Gastroesophageal sphincter (tissue), 4 donors: ENCODE results near the gene ARHGEF38. TPM values are rescaled to one million over a fixed set of nuclear protein-coding genes. Genes with fewer than 3 reads are reported as not detected.

Experiments used
- ATAC-seq: fragments of 150-250 bp; one replicate; pipeline ENCODE4 v1.9.1; 2016; ENCODE audit warnings: mild to moderate bottlenecking, moderate library complexity
- H3K27ac ChIP-seq, 4 donors: fragments of 200-600 bp; sonication (generic) in 3 of 4; 1 replicate in 3 of 4; 2 replicates in 1 of 4; pipeline ENCODE4 v1.5.1; 2016 to 2019
- H3K27me3 ChIP-seq: fragments of 200-600 bp; sonication (generic); one replicate; pipeline ENCODE4 v1.5.1; 2019
- H3K36me3 ChIP-seq, 2 donors: fragments of 200-600 bp; sonication (generic); one replicate each; pipeline ENCODE4 v1.5.1; 2019; ENCODE audit warnings: control low read depth in 1 of 2
- H3K4me1 ChIP-seq, 3 donors: fragments of 200-600 bp; sonication (generic); 1 replicate in 2 of 3; 2 replicates in 1 of 3; pipeline ENCODE4 v1.5.1; 2016 to 2019; ENCODE audit warnings: control low read depth in 2 of 3
- H3K4me3 ChIP-seq, 2 donors: fragments of 200-600 bp; sonication (generic); one replicate each; pipeline ENCODE4 v1.5.1; 2019; ENCODE audit warnings: mild to moderate bottlenecking in 1 of 2, moderate library complexity in 1 of 2
- H3K9me3 ChIP-seq, 3 donors: fragments of 200-600 bp; sonication (generic); one replicate each; pipeline ENCODE4 v1.5.1; 2017 to 2019; ENCODE audit warnings: control low read depth in 2 of 3
- EP300 ChIP-seq: sonication (generic); formaldehyde crosslinking; IDR thresholded peaks from one replicate; pipeline ENCODE4 v1.6.1; 2017; ENCODE audit warnings: antibody characterized with exemption, mild to moderate bottlenecking
- POLR2A ChIP-seq, 2 donors: fragments of 450-650 bp; IDR thresholded peaks; one replicate each; pipeline ENCODE4 v1.6.1; 2017; ENCODE audit warnings: antibody characterized with exemption in 2 of 2, mild to moderate bottlenecking in 2 of 2, moderate library complexity in 1 of 2
- POLR2AphosphoS5 ChIP-seq: sonication (generic); formaldehyde crosslinking; IDR thresholded peaks from one replicate; pipeline ENCODE4 v1.6.1; 2017; ENCODE audit warnings: antibody characterized with exemption
- WGBS, 2 donors: methylation state at CpG; one replicate each; pipeline ENCODE4 v1.1.5; 2018; ENCODE audit warnings: low coverage in 1 of 2; 5-methylcytosine and 5-hydroxymethylcytosine counted together
- total RNA-seq, 4 donors: library from RNA; depleted of rRNA; stranded (reverse); fragments of >200 nt; gene quantifications; one replicate each; pipeline ENCODE4 v1.1.0, GENCODE V29; 2016
- TF ChIP-seq, protein P1 (sequence below), 4 experiments: fragments of 200-600 bp in 2 of 4; fragments of 450-650 bp in 2 of 4; sonication (generic) in 1 of 4; IDR thresholded peaks; one replicate each; pipeline ENCODE4 v1.5.1; 2017 to 2019; ENCODE audit warnings: antibody characterized with exemption in 4 of 4, mild to moderate bottlenecking in 2 of 4, moderate library complexity in 2 of 4

ARHGEF38 gene
- total RNA-seq, 4 donors from 2014 or later = 0.25 TPM; not detected in 3

DNA sequence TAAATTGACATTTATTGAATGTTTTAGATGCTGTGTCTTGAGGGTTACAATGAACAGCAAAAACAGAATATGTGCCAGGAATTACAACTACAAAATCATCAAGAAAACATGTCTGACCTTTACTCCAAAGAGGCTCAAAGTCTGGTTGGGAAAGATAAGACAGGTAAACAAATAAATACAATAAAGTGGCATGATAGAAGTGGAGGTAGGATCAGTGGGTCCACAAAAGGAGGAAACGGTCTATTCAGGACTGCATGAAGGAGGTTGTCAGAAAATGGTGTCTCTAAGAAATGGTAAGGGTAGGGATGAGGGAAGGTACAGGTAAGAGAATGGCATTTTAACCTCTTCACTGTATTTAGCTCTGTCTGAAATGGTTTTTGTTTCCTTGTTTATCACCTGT lies 3.8 kb downstream of the ARHGEF38 start:
- Histone ChIP-seq H3K36me3 (no peaks in the 10 kb centered on the region), H3K27ac (no peak overlapping the region), H3K9me3 (no peaks in the 10 kb centered on the region), H3K4me3 (no peak overlapping the region), H3K27me3 (no peaks in the 10 kb centered on the region), H3K4me1 (no peaks in the 10 kb centered on the region)
- TF ChIP-seq EP300 = no peak
- ATAC-seq = no peak
- WGBS, 2 donors = 62% methylated on average over 1 of the region's 1 CpG; no CpG with 5 or more reads in 1 of the 2 donors

DNA sequence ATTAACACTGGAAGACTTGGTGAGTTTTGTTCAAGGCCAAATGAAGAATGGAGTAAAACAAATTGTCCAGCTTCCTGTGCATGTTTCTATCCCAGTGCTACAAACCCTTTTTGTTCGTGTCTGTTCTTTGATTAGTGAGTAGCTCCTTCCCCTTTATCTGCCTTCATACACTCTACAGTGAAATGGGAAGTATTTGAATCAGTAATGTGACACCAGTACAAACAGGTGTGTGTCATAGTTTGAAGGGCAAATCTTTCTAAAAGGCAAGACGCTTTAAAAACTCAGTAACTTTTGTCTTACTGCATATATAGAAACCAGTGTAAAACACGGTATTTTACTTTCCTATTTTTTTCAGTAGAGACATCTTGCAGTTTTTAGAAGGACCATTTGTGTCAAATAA lies 5.9 kb downstream of the ARHGEF38 start:
- Histone ChIP-seq H3K9me3 (no peaks in the 10 kb centered on the region), H3K4me3 (no peak overlapping the region), H3K27me3 (no peaks in the 10 kb centered on the region), H3K27ac (no peak overlapping the region), H3K36me3 (no peaks in the 10 kb centered on the region), H3K4me1 (no peaks in the 10 kb centered on the region)
- TF ChIP-seq, protein P1, sequence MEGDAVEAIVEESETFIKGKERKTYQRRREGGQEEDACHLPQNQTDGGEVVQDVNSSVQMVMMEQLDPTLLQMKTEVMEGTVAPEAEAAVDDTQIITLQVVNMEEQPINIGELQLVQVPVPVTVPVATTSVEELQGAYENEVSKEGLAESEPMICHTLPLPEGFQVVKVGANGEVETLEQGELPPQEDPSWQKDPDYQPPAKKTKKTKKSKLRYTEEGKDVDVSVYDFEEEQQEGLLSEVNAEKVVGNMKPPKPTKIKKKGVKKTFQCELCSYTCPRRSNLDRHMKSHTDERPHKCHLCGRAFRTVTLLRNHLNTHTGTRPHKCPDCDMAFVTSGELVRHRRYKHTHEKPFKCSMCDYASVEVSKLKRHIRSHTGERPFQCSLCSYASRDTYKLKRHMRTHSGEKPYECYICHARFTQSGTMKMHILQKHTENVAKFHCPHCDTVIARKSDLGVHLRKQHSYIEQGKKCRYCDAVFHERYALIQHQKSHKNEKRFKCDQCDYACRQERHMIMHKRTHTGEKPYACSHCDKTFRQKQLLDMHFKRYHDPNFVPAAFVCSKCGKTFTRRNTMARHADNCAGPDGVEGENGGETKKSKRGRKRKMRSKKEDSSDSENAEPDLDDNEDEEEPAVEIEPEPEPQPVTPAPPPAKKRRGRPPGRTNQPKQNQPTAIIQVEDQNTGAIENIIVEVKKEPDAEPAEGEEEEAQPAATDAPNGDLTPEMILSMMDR (IDR thresholded peaks at IDR 0.05) = no peak
- TF ChIP-seq EP300 (no peak), POLR2A (IDR thresholded peaks at IDR 0.05) (no peak), POLR2AphosphoS5 (no peak)
- WGBS, 2 donors = 49 to 58% methylated on average over 3 of the region's 3 CpGs
- ATAC-seq = no peak

DNA sequence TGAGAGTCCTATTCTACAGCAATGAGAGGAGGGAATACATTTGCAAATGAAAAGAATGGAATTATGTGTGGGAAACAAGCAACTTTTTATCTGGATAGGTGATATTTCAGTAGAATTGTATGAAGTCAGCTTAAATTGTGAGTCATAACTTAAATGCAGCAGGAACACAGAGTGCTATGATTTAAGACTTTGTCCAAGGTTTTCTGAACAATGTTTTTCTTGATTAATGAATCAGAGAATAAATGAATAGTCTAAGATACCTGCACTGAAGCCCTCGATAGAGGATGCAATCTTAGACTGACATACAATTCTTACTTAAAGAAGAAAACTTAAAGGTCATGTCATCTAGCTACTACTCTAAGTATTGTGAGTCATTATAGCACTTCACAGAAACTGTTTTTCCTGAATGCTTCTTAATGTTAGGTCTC lies 8.0 kb downstream of the ARHGEF38 start:
- no peaks in the 10 kb centered on the region for H3K27me3 ChIP-seq
- no peak overlapping the region for H3K4me3 ChIP-seq
- no peak overlapping the region for H3K27ac ChIP-seq
- H3K9me3 ChIP-seq = no peaks in the 10 kb centered on the region
- no peaks in the 10 kb centered on the region for H3K36me3 ChIP-seq
- WGBS, 2 donors = 31 to 75% methylated on average over 1 of the region's 1 CpG
- ATAC-seq = no peak
- H3K4me1 ChIP-seq = no peaks in the 10 kb centered on the region
- no peak for TF ChIP-seq POLR2A (IDR thresholded peaks at IDR 0.05)
- no peak for TF ChIP-seq EP300
- TF ChIP-seq, protein P1 (IDR thresholded peaks at IDR 0.05) = no peak
- no peak for TF ChIP-seq POLR2AphosphoS5

DNA sequence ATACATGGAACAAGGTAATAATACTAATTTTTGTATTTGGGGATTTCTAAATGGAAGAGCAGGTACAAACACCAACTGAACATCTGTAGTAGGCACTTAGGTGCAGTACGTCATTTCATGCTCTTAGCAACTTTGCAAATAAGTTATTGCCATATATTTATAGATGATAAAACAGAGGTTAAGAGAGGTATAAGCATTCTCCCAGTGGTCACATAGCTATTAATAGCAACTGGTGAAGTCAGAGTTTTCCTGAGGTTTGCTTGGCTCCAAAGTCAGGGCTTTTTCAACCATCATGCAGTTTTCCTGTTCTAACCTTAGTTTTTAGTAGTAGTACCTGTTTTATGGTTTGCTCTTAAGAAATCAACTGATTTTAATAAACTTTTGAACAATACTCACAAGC lies 10.9 kb downstream of the ARHGEF38 start:
- TF ChIP-seq EP300 (no peak), POLR2A (IDR thresholded peaks at IDR 0.05) (no peak), POLR2AphosphoS5 (no peak)
- TF ChIP-seq, protein P1 (IDR thresholded peaks at IDR 0.05) = no peak
- Histone ChIP-seq H3K27me3 (no peaks in the 10 kb centered on the region), H3K4me1 (no peaks in the 10 kb centered on the region), H3K4me3 (no peak overlapping the region), H3K36me3 (no peaks in the 10 kb centered on the region), H3K9me3 (no peaks in the 10 kb centered on the region), H3K27ac (no peak overlapping the region)
- WGBS, 2 donors = 78 to 91% methylated on average over 1 of the region's 1 CpG
- ATAC-seq = no peak

DNA sequence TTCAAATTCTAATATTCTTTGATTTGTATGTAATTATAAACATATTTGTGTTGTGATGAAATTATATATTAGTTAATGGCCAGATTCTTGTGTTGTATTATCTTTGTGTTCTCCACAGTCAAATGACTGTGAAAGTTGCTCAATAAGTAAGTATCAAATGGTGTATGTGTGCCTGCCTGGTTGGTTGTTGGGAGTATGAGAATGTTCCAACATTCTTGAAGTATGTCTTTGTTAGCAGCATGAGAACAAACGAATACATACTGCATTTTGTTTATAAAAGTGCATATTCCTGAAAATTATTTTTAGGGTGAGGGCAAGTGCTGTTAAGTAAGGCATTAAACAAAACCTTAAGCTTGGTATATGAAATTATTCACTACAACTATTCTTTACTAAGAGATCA lies 16.2 kb downstream of the ARHGEF38 start:
- H3K27me3 ChIP-seq = no peaks in the 10 kb centered on the region
- H3K27ac ChIP-seq = no peak overlapping the region
- no peaks in the 10 kb centered on the region for H3K4me1 ChIP-seq
- WGBS, 2 donors = 50 to 67% methylated on average over 1 of the region's 1 CpG
- no peaks in the 10 kb centered on the region for H3K36me3 ChIP-seq
- no peak for ATAC-seq
- TF ChIP-seq, protein P1 (IDR thresholded peaks at IDR 0.05) = no peak
- TF ChIP-seq EP300 (no peak), POLR2AphosphoS5 (no peak), POLR2A (IDR thresholded peaks at IDR 0.05) (no peak)
- H3K9me3 ChIP-seq = no peaks in the 10 kb centered on the region
- H3K4me3 ChIP-seq = no peak overlapping the region
